UCSD-AML1 (cell line): ENCODE data around the gene WDR77.
A peak's percentile ranks its signal among the peaks of the same experiment; 100 is the strongest.

Source experiments
- DNase-seq: peaks from one replicate; lab custom pipeline; 2025; ENCODE audit not compliant: unreplicated experiment; lab: John Stamatoyannopoulos, UW

WDR77 gene

GRCh38 chr1:111441573-111442192 is 7.4 kb downstream of the WDR77 start:
- DNase-seq: peak; percentile 28

GRCh38 chr1:111439461-111440351 is 9.3 kb downstream of the WDR77 start:
- DNase-seq: no peak

DNA sequence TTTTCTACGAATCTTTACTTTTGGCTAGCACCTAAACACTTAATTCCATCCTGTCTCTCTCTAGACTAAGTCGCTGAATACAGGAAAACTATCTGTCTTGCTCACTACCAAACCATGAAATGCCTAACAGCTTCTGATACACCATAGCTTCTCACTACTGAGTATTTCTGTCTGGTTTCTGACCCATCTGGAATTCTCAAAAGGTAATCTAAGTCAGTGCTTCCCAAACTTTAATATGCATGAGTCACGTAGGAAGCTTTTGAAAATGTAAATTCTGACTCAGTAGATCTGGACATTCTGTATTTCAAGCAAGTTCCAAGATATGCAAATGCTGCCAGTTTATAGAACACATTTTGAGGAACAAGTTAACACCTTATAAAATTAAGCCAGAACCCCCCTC is 12.3 kb downstream of the WDR77 start:
- DNase-seq: no peak

GRCh38 chr1:111424281-111424680 is 24.8 kb downstream of the WDR77 start:
- DNase-seq: no peak

- DNase-seq: no peak
Observed at GRCh38 chr1:111422546-111423391, 26.3 kb downstream of the WDR77 start.

DNA sequence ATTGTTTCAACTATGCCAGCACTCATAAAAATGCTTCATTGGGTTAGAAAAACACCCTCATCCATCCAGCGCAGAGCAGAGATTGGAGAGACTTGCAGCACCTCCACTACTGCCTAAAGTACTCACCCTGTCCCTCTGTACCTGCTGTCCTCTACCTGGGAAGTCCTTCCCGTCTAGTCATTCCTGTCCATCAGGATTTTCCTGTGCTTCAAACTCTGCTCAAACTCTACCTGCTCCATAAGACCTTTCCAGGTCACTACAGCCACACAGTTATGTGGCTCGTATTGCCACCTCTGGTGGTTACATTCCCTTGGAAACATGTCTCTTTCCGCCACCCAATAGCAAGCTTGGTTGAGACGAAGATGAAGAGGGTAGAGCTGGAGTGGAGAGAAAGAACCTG is 28.7 kb downstream of the WDR77 start:
- DNase-seq: no peak

DNA sequence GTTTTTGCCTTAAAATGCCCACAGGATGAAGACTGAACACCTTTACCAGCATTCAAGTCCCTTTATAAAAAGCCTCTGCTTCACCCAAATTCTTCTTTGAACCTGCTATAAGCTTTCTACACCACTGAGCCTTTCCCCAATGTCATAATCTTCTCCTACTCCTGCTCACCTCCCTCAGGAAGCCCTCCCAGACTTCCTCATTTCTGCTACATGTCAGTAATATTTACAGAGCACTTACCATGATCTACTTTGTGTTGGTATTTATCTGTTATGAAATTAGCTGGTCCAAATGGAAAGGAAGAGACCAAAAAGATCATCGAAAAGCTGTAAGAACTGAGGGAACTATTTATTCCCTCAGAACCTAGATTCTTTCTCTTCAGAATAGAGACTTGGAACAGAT is 30.0 kb downstream of the WDR77 start:
- DNase-seq: no peak

DNA sequence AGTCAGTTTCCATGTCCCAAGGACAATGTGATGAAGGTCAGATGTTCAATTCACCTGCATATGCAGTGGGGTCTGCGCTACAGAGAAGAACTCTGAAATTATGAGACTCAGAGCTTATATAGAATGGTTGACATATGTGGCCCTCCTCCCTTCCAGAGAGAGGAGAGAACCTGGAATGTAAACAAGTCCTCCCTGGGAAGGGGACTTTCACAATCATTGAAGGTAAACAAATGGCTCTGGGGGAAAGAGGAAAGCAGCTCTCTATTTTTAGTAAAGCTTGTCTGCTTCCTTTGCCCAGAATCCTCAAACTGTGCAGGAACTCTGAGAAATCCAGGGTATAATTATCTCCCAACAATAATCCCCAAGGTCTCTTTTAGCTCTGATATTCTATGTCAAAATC is 31.3 kb downstream of the WDR77 start:
- DNase-seq: no peak

DNA sequence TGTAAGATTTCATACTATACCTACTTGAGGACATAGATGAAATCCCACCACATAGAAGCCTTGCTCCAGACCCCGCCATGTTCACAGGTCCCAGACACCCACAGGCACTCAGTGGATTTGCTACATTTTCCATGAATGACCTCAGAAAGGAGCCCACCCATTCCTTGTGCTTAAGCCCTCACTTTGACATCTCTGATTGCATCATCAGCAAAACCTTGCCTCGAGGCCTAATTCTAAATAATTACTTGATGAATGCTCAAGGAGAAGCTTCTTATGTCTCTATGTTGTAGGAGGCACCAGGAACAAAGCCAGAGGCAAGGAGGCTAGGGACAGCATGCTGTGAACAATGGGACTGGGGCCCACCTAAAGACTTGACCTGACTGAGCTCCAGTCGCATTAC is 33.6 kb downstream of the WDR77 start:
- no peak for DNase-seq

DNA sequence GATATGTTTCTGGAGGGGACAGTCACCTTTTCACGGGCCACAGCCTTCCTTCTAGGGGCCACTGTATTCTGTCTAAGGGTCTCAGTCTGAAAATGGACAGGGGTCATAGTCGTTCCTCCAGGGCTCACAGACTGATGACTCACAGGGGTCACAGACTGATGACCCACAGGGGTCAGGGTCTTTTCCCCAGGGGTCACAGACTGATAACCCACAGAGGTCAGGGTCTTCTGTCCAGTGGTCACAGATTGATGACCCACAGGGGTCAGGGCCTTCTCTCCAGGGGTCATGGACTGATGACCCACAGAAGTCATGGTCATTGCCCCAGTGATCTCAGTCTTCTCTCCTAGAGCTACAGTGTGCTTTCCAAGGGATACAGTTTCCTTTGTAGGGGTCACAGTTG is 34.3 kb downstream of the WDR77 start:
- DNase-seq: no peak

DNA sequence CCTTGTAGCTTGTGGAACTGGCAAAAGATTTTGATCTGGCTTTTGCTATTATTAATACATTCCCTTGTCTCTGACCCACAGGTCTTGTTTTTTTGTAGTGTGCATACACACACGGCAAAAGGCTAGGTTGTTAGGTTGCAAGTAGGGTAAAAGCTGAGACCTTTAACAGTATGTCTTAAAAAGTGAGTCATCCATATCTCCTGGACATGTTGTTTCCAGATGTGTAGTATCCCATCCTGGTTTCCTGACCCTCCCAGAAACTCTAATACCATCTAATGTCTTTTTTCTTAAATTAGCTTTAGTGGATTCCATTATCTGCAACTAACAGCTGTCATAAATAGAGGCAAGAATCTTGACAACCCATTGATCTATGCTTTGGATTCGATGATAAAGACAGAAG is 36.2 kb downstream of the WDR77 start:
- DNase-seq: no peak

GRCh38 chr1:111407301-111407700 is 41.8 kb downstream of the WDR77 start:
- no peak for DNase-seq

- DNase-seq: no peak
Observed at GRCh38 chr1:111406321-111406768, 42.7 kb downstream of the WDR77 start.

DNA sequence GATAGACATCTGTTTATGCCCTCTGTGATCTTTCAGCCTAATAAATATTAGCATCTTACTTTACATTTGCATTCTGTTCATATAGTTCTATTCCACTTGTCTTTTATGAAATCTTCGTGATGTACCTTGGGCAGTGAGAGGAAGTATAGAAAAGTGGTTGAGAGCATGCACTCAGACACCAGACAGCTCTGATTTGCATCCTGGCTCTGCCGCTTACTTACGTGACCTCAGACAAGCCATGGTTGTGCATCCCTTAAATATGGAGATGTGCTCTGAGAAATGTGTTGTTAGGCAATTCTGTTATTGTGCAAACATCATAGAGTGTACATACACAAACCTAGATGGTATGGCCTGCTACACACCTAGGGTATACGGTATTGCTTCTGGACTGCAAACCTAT is 44.5 kb downstream of the WDR77 start:
- DNase-seq: no peak

GRCh38 chr1:111402083-111402482 is 47.0 kb downstream of the WDR77 start:
- no peak for DNase-seq

DNA sequence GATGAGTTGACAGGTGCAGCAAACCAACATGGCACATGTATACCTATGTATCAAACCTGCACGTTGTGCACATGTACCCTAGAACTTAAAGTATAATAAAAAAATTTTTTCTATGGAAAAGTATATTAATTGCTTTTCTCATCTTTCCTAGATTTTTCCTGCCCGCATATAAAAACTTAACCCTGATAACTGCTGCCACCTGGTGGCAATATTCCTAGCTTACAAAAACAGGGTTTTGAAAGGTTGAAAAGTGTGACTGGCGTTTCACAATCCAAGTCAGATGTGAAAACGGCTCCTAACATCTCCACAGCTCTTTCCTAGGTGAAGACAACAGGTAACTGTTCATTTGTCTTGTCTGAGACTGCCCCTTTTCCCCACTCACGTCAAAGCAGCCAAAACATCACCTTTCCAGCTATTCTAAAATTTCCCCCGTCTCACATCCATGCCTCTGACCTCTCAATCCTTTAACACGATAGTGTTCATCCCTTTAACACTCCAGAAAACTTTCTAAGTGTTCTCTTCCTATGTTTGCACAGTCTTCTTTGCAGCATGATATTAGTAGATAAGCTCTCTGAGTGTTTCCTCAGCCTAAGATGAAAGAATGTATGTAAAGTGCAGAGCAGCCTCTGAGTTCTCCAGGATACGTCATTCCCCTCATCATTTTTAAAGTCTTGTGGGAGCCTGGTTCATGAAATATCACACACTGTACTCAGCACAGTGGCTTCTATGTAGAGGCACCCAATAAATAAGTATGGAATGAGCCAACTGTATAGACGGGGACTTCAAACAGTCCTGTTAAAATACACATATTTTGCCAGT is 49.1 kb downstream of the WDR77 start:
- no peak for DNase-seq

- no peak for DNase-seq
Observed at GRCh38 chr1:111392460-111392945, 56.6 kb downstream of the WDR77 start.

- DNase-seq: no peak
Observed at GRCh38 chr1:111392042-111392441, 57.0 kb downstream of the WDR77 start.
